NB4 (cell line): Measurements from ENCODE around the gene GCSAM.

ENCODE experiments used
- POLR2A ChIP-seq: IDR thresholded peaks from 2 replicates; pipeline ENCODE4 v1.6.1; 2011; ENCODE audit warnings: mild to moderate bottlenecking; ENCODE audit not compliant: insufficient read length; ENCODE audit errors: extremely low read depth
- TF ChIP-seq, protein P1 (sequence below): IDR thresholded peaks from one replicate; pipeline ENCODE4 v1.5.1; 2012; ENCODE audit warnings: low read depth, low read length

DNA sequence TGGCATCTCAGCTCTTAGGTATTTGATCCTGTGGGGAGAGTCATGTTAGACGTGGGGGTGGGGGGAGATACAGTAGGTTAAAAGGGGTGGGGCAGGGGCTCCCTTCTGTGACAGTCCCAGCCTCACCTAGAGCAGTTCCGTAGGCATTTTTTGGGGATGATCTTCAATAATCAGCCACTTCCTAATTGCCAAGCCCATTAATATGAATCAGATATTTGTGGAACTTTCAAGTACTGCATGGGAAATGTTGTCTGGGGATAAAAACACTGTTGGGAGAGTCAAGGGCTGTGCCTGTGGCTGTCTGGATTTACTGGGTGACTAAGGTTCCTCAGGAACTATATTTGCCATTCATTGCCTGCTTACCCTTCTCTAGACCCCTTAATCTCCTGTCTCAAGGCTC lies 37.3 kb downstream of the GCSAM start:
- TF ChIP-seq, protein P1, sequence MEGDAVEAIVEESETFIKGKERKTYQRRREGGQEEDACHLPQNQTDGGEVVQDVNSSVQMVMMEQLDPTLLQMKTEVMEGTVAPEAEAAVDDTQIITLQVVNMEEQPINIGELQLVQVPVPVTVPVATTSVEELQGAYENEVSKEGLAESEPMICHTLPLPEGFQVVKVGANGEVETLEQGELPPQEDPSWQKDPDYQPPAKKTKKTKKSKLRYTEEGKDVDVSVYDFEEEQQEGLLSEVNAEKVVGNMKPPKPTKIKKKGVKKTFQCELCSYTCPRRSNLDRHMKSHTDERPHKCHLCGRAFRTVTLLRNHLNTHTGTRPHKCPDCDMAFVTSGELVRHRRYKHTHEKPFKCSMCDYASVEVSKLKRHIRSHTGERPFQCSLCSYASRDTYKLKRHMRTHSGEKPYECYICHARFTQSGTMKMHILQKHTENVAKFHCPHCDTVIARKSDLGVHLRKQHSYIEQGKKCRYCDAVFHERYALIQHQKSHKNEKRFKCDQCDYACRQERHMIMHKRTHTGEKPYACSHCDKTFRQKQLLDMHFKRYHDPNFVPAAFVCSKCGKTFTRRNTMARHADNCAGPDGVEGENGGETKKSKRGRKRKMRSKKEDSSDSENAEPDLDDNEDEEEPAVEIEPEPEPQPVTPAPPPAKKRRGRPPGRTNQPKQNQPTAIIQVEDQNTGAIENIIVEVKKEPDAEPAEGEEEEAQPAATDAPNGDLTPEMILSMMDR, result no peak
- TF ChIP-seq POLR2A, result no peak
